OCI-M2 (cell line): ENCODE measurements around the gene DAP3.
A peak's percentile ranks its signal among the peaks of the same experiment; 100 is the strongest.
"Not testable (repeated sequence)": the region's sequence is repeated elsewhere in the genome, so short reads cannot be mapped to it uniquely, and the experiment has no call there.

Experiments used
- DNase-seq: peaks from one replicate; lab custom pipeline; 2025; ENCODE audit not compliant: unreplicated experiment; lab: John Stamatoyannopoulos, UW

The DAP3 gene

DNA sequence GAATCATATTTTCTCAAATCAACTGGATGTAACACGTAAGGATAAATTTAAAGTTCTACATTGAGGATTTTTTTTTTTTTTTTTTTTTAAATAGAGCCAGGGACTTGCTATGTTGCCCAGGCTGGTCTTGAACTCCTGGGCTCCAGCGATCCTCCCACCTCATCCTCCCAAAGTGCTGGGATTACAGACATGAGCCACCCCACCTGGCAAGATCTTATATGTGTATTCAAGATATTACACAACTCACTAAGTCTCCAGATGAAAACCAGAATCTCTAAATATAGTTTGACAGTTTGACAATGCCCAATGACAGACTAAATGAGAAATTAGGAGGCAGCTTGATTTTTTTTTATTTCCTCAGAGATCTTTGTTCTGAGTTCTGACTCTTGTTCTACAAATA is 7.1 kb upstream of the DAP3 start:
- no peak for DNase-seq

- not testable (repeated sequence) for DNase-seq
Observed at GRCh38 chr1:155687705-155688323, 1.1 kb upstream of the DAP3 start.

- DNase-seq: peak; percentile 45
Observed at GRCh38 chr1:155688324-155689080, 389 bp upstream of the DAP3 start, which contains the start of gene YY1AP1. TSS of gene YY1AP1 (minus strand) at chr1:155688774. CDS start at chr1:155680436, 8,338 bp downstream.

GRCh38 chr1:155691992-155692528 is 3.2 kb downstream of the DAP3 start:
- DNase-seq: no peak

DNA sequence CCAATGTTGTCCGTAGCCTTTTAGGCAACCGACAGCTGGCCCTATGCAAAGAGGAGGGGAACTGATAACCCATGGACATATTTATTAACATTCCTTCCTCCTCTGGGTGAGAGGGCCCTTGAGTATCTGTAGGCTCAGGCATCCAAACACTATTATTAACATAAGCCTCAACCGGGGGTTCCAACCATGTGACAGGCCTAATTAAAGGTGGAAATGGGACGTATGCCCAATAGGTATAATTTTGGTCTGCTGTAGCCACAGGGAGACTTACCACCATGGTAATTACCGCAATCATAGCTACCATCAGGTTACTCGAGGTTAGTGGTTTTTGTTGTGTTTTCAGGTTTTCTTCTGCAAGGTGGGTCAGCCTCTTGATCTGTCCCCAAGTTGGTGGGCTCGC is 5.3 kb downstream of the DAP3 start:
- no peak for DNase-seq

GRCh38 chr1:155695072-155695471 is 6.2 kb downstream of the DAP3 start:
- no peak for DNase-seq

DNA sequence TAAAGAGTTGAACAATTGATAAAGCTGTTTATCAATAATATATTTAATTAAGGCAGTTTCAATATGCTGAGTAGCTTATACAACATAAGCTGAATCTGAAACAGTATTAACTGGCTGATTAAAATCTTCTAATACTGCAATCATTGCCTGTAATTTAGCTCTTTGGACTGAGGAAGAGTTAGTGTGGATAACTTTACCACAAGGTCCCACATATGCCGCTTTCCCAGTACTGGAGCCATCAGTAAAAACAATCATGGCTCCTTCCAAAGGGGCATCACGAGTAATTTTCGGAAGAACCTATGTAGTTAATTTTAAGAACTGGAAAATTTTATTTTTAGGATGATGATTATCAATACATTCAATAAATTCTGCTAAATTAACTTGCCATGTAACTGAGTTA is 6.7 kb downstream of the DAP3 start:
- DNase-seq: no peak

DNA sequence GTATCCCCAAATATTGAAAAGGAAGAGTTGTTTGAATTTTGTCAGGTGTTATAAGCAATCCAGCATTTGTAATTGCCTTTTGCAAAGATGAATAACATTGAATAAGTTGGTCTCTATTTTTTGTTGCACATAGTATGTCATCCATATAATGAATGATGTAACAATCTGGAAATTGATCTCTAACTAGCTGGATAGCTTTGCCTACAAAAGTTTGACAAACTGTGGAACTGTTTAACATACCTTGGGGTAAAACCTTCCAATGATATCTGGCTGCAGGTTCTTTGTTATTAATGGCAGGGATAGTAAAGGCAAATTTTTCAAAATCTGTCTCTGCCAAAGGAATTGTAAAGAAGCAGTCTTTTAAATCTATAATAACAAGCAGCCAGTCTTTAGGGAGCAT is 7.6 kb downstream of the DAP3 start:
- DNase-seq: no peak

GRCh38 chr1:155697046-155697445 is 8.2 kb downstream of the DAP3 start:
- no peak for DNase-seq

- not testable (repeated sequence) for DNase-seq
Observed at GRCh38 chr1:155697616-155698015, 8.7 kb downstream of the DAP3 start.

GRCh38 chr1:155698382-155699038 is 9.6 kb downstream of the DAP3 start:
- DNase-seq: no peak

DNA sequence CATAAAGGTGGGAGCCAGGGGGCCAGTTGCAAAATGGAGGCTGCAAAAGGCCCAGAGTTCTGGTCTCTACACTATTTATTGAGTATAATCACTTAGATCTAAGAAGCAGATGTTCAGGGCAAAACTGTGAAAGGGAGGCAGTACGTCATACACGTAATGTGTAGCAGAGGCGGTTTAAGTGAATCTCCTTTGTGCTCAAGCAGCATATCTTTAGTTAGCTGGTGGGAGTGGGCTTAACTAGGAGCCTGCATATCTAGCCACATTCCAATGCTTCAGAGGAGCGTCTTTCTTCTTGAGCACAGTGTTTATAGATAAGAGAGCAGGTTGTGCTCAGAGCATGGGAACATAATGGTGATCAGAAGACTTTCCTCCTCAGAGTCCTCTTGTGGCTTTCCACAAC is 10.2 kb downstream of the DAP3 start:
- DNase-seq: peak; percentile 47

GRCh38 chr1:155701675-155702074 is 12.8 kb downstream of the DAP3 start:
- not testable (repeated sequence) for DNase-seq

GRCh38 chr1:155703216-155703615 is 14.3 kb downstream of the DAP3 start:
- no peak for DNase-seq

DNA sequence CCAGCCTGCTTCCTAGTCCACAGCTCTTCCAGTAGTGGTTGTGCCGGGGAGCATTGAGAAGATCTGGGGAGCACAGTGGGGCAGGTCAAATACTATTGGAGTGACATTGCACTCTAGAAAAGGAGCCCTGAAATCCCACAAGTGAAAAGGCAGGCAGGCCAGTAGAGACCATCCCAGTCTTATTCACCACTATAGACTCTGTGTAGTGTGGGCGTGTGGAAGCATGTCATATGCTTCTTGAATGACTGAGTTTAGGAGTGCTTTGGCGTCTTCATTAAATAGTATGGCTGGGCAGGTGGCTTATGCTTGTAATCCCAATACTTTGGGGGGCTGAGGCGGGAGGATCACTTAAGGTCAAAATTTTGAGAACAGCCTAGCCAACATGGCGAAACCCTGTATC is 15.5 kb downstream of the DAP3 start:
- not testable (repeated sequence) for DNase-seq

DNA sequence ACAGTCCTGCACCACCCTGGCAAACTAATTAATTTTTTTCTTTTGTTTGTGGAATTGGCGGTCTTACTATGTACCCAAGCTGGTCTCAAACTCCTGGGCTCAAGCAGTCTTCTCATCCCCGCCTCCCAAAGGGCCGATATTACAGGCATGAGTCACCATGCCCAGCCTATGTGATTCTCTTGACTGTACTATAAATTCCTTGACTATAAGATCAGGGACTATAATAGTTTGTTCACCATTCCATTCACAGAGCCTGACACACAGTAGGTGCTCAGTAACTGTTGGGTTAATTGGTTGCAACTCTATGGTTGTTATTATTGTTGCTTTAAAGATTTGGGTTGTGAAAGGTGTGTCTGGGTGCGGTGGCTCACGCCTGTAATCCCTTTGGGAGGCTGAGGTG is 17.2 kb downstream of the DAP3 start:
- no peak for DNase-seq

DNA sequence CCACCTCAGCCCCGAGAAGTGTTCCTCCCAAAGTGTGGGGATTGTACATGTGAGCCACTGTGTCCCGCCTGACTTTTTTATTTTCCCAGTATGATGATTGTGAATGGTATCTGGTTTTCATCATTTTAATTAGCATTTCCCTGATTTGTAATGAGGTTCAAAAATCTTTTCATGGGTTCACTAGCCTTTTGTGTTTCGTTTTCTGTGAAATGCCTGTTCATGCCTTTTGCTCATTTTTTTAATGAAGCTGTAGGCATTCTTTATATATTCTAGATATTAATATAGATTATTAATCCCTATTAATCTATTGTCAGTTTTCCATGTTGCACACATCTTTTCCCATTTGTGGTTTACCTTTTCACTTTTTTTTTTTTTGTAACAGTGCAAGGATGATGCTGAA is 20.5 kb downstream of the DAP3 start:
- DNase-seq: no peak

- not testable (repeated sequence) for DNase-seq
Observed at GRCh38 chr1:155711457-155711856, 22.6 kb downstream of the DAP3 start.

DNA sequence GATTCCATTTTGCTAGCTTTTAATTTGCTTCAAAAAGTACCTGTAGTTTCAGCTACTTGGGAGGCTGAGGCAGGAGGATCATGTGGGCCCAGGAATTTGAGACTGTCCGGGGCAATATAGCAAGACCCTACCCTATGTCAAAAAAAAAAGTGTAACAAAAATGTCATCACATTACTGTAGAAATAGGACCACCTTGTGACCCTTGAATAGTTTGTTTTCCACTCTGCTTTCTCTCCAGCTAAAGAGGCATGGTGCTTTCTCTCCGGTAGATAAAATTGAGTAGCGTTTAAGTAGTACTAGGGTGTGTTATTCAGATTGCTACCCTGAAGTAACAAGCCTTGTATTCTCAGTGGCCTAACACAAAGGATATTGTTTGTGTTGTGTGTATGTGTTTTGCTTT is 23.7 kb downstream of the DAP3 start:
- DNase-seq: not testable (repeated sequence)

- DNase-seq: no peak
Observed at GRCh38 chr1:155713075-155713474, 24.2 kb downstream of the DAP3 start.

GRCh38 chr1:155715056-155715455 is 26.2 kb downstream of the DAP3 start:
- DNase-seq: not testable (repeated sequence)

GRCh38 chr1:155715777-155716176 is 26.9 kb downstream of the DAP3 start:
- no peak for DNase-seq
